Urinary bladder (tissue), 4 donors: ENCODE data around the gene SPECC1L. TPM values are rescaled to one million over a fixed set of nuclear protein-coding genes. Genes with fewer than 3 reads are reported as not detected.
A peak's percentile ranks its signal among the peaks of the same experiment; 100 is the strongest.

Source experiments
- DNase-seq: peaks from one replicate; pipeline ENCODE4 v3.0.0-alpha.2; 2015; ENCODE audit errors: extremely low spot score
- H3K27ac ChIP-seq: one replicate; pipeline ENCODE4 v1.5.1; 2013; ENCODE audit warnings: low read depth, mild to moderate bottlenecking, moderate library complexity
- H3K36me3 ChIP-seq: one replicate; pipeline ENCODE4 v1.6.1; 2013; ENCODE audit warnings: mild to moderate bottlenecking, moderate library complexity; ENCODE audit not compliant: insufficient read depth
- H3K4me1 ChIP-seq: one replicate; pipeline ENCODE4 v1.6.1; 2013; ENCODE audit warnings: mild to moderate bottlenecking, moderate library complexity; ENCODE audit not compliant: insufficient read depth
- H3K4me3 ChIP-seq: one replicate; pipeline ENCODE4 v1.5.1; 2013; ENCODE audit warnings: low read depth, low read length
- WGBS: extraction: QIAGEN DNeasy Blood & Tissue Kit; methylation state at CpG from one replicate; pipeline ENCODE4 v1.1.7; 2013; 5-methylcytosine and 5-hydroxymethylcytosine counted together
- polyA plus RNA-seq: library from polyadenylated mRNA; stranded (reverse); fragments of 200-250 nt; gene quantifications from one replicate; pipeline ENCODE4 v1.2.3, GENCODE V29; 2013
- total RNA-seq: library from RNA; depleted of rRNA; stranded (reverse); fragments of >200 nt; gene quantifications from one replicate; pipeline ENCODE4 v1.2.3, GENCODE V29; 2014
- donor health status: healthy with polysubstance abuse.
- donor health status: healthy.

The SPECC1L gene, protein sequence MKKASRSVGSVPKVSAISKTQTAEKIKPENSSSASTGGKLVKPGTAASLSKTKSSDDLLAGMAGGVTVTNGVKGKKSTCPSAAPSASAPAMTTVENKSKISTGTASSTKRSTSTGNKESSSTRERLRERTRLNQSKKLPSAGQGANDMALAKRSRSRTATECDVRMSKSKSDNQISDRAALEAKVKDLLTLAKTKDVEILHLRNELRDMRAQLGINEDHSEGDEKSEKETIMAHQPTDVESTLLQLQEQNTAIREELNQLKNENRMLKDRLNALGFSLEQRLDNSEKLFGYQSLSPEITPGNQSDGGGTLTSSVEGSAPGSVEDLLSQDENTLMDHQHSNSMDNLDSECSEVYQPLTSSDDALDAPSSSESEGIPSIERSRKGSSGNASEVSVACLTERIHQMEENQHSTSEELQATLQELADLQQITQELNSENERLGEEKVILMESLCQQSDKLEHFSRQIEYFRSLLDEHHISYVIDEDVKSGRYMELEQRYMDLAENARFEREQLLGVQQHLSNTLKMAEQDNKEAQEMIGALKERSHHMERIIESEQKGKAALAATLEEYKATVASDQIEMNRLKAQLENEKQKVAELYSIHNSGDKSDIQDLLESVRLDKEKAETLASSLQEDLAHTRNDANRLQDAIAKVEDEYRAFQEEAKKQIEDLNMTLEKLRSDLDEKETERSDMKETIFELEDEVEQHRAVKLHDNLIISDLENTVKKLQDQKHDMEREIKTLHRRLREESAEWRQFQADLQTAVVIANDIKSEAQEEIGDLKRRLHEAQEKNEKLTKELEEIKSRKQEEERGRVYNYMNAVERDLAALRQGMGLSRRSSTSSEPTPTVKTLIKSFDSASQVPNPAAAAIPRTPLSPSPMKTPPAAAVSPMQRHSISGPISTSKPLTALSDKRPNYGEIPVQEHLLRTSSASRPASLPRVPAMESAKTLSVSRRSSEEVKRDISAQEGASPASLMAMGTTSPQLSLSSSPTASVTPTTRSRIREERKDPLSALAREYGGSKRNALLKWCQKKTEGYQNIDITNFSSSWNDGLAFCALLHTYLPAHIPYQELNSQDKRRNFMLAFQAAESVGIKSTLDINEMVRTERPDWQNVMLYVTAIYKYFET
- total RNA-seq (50.3 TPM), polyA plus RNA-seq (29.8 TPM)

- peak within 1 kb of the TSS; percentile 90 for H3K4me3 ChIP-seq
- peak; percentile 74 for DNase-seq
- under 1% methylated on average over 89 of the region's 89 CpGs for WGBS
These were observed at the start of gene SPECC1L for GRCh38 chr22:24270556-24271385. TSS of gene SPECC1L (plus strand) at chr22:24270831. CDS start at chr22:24302232, 31,401 bp downstream.

DNA sequence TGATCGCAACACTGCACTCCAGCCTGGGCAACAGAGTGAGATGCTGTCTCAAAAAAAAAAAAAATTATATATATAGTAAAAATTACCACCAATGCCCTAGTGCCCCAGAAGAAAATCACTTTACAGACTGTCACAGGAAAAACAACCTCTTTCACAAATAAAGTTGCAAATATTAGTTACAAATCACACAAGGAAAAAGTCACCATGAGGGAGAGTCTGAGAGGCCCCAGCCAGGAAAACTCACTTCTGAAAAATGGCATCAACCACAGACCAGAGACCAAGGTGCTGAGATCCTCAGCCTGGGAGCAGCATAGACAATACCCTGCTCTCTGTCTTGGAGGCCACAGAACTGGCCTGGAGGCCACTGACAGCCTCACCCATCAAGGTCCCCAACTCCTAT, 46.2 kb upstream of the SPECC1L start:
- H3K27ac ChIP-seq, result no peak overlapping the region
- DNase-seq, result no peak
- 100% methylated on average over 1 of the region's 1 CpG for WGBS
- H3K4me1 ChIP-seq, result no peaks in the 10 kb centered on the region
- H3K4me3 ChIP-seq, result no peak overlapping the region
- no peaks in the 10 kb centered on the region for H3K36me3 ChIP-seq

More at GRCh38 chr22:24270556-24271385, at the start of gene SPECC1L:
- no peaks in the 10 kb centered on the region for H3K4me1 ChIP-seq
- H3K27ac ChIP-seq, result peak within 1 kb of the TSS; percentile 82
- H3K36me3 ChIP-seq, result no peaks in the 10 kb centered on the region

DNA sequence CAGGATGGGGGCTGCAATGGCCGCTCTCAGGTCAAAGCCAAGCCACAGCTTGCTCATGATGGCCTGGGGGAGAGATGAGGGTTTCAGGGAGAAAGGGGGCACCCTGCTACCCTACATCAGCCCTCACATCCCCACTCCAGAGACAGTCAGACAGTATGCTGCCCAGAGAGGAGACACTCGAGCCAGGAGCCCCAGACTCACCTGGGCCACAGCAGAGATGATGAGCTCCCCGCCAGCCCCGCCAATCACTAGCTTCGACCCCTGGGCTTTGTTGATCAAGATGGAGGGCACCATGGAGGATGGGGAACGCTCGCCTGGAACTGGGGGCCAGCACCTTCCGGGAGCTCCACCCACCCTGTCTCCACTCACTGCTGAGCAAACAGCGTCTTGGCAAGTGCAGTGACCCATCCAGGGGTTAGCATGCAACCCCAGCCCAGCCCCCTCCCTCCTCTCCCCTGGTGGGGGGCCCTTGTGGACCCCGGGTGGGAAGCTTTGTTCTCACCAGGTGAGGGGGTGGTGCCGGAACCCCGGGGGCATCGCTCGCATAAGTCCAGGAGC, 45.5 kb upstream of the SPECC1L start:
- no peak overlapping the region for H3K4me3 ChIP-seq
- H3K4me1 ChIP-seq, result no peaks in the 10 kb centered on the region
- DNase-seq, result no peak
- no peaks in the 10 kb centered on the region for H3K36me3 ChIP-seq
- WGBS, result 88% methylated on average over 14 of the region's 14 CpGs
- H3K27ac ChIP-seq, result no peak overlapping the region

DNA sequence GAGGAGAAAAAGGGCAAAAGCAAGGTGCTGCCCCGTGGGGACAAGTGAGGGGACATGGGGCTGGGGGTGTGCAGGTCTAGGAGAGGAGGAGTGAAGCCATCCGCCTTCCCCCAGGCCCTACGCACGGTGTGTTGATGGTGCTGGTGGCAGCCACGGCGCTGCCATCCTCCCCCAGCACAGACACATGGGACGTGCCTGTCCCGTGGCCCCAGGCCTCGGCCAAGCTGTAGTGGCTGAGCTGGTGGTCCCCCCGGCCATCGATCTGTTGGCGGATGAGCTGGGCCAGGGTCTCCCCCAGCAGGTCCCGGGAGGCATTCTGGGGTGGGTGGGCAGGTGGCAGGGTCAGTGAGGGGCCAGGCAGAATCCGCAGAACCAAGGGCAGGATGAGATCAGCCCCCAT, 44.7 kb upstream of the SPECC1L start:
- WGBS, result 95% methylated on average over 14 of the region's 14 CpGs
- Histone ChIP-seq H3K27ac (no peak overlapping the region), H3K36me3 (no peaks in the 10 kb centered on the region), H3K4me3 (no peak overlapping the region), H3K4me1 (no peaks in the 10 kb centered on the region)
- no peak for DNase-seq

GRCh38 chr22:24230911-24231656, 39.5 kb upstream of the SPECC1L start:
- Histone ChIP-seq H3K27ac (no peak overlapping the region), H3K36me3 (no peaks in the 10 kb centered on the region), H3K4me1 (no peaks in the 10 kb centered on the region), H3K4me3 (no peak overlapping the region)
- WGBS, result 56% methylated on average over 18 of the region's 18 CpGs
- no peak for DNase-seq

GRCh38 chr22:24231706-24232105, 38.9 kb upstream of the SPECC1L start:
- Histone ChIP-seq H3K4me3 (no peak overlapping the region), H3K4me1 (no peaks in the 10 kb centered on the region), H3K27ac (no peak overlapping the region), H3K36me3 (no peaks in the 10 kb centered on the region)
- no peak for DNase-seq
- WGBS, result 92% methylated on average over 9 of the region's 9 CpGs

- no peak overlapping the region for H3K27ac ChIP-seq
- no peaks in the 10 kb centered on the region for H3K36me3 ChIP-seq
- no peaks in the 10 kb centered on the region for H3K4me1 ChIP-seq
- WGBS, result 91% methylated on average over 6 of the region's 6 CpGs
- H3K4me3 ChIP-seq, result no peak overlapping the region
- no peak for DNase-seq
These were observed 38.5 kb upstream of the SPECC1L start for GRCh38 chr22:24232124-24232523.

DNA sequence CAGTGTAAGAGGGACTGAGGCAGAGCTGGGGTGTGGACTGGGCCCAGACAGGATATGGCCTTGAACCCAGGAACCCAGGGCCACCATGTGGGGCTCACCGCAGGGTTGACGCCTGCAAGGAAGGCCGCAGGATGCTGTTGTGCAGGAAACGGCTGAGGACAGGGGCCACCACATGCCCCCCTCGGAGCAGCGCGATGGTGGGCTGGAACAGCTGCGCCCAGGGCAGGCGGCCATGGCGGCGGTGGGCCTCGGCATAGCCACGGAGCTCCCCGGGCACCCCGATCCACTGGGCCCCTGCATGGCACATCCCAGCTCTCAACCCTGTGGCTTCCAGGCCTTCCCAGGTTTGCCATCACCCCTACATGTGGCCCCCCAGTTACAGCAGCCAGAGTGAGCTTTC, 37.9 kb upstream of the SPECC1L start:
- no peak overlapping the region for H3K27ac ChIP-seq
- no peak for DNase-seq
- H3K4me3 ChIP-seq, result no peak overlapping the region
- 96% methylated on average over 15 of the region's 15 CpGs for WGBS
- no peaks in the 10 kb centered on the region for H3K36me3 ChIP-seq
- no peaks in the 10 kb centered on the region for H3K4me1 ChIP-seq

GRCh38 chr22:24233235-24233634, 37.4 kb upstream of the SPECC1L start:
- Histone ChIP-seq H3K4me3 (no peak overlapping the region), H3K27ac (no peak overlapping the region)
- WGBS, result 94% methylated on average over 13 of the region's 13 CpGs

DNA sequence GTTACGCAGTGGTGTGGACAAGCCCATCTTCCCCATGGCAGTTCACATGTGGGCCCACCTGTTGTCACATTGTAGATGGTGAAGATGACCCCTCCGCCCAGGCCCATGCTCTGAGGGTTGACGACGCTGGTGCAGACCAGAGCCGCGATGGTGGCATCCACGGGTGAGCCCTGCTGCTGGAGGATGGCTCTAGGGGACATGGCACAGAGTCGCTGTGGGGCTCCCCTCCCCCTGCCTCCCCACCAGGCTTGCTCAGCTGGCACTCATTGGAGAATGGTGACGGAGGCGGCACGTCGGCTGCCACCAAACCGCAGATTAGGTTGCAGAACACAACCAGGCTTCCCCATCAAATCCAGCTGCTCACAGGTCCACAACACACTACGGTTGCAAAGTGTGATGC, 36.8 kb upstream of the SPECC1L start:
- WGBS, result 95% methylated on average over 14 of the region's 14 CpGs
- H3K36me3 ChIP-seq, result no peaks in the 10 kb centered on the region
- no peak overlapping the region for H3K4me3 ChIP-seq
- H3K4me1 ChIP-seq, result no peaks in the 10 kb centered on the region
- no peak overlapping the region for H3K27ac ChIP-seq
- no peak for DNase-seq

More at GRCh38 chr22:24233235-24233634, 37.4 kb upstream of the SPECC1L start:
- no peak for DNase-seq
- no peaks in the 10 kb centered on the region for H3K36me3 ChIP-seq
- H3K4me1 ChIP-seq, result no peaks in the 10 kb centered on the region

DNA sequence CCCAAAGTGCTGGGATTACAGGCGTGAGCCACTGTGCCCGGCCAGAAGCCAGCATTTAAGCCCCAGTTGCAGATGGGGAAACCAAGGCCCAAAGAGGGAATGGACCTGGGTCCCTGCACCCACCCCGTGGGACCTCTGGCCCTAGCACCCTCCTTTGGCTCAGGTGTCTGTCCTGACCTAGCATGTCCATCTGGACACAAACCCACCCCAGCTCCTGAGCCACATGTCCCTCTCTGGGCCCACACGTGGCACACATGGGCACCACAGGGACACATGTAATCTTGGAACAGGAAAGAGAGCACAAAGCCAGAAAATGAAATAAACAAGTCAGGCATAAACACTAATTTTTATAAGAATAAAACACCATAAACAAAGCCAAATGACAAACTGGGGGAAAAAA, 35.3 kb upstream of the SPECC1L start:
- Histone ChIP-seq H3K27ac (no peak overlapping the region), H3K4me3 (no peak overlapping the region), H3K36me3 (no peaks in the 10 kb centered on the region), H3K4me1 (no peaks in the 10 kb centered on the region)
- WGBS, result 89% methylated on average over 4 of the region's 4 CpGs
- no peak for DNase-seq

DNA sequence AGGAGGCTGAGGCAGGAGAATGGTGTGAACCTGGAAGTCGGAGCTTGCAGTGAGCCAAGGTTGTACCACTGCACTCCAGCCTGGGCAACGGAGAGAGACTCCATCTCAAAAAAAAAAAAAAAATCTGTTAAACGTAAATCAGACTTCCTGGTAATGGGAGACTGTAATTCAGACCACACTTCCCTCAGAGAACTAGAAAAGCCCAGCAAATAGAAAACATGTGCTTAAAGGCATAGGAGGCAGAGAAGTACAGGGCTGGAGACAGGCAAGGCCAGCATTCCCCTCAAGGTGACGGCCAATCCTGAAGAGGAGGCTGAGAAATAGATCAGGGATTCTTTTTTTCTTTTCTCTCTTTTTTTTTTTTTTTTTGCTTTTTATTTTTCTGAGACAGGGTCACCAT, 34.0 kb upstream of the SPECC1L start:
- no peak for DNase-seq
- H3K4me1 ChIP-seq, result no peaks in the 10 kb centered on the region
- WGBS, result 79% methylated on average over 4 of the region's 4 CpGs
- H3K4me3 ChIP-seq, result no peak overlapping the region
- H3K36me3 ChIP-seq, result no peaks in the 10 kb centered on the region
- H3K27ac ChIP-seq, result no peak overlapping the region
